Neuronal stem cell (in vitro differentiated cells): Measurements from ENCODE around the gene CDK17.
"Not testable (repeated sequence)": the region's sequence is repeated elsewhere in the genome, so short reads cannot be mapped to it uniquely, and the experiment has no call there.

Experiments used
- DNase-seq: peaks from one replicate; pipeline ENCODE4 v3.0.0-alpha.2; 2013; ENCODE audit warnings: low spot score
- H2AFZ ChIP-seq: one replicate; pipeline ENCODE4 v1.6.1; 2013; ENCODE audit warnings: mild to moderate bottlenecking, low read length, inconsistent platforms
- H2AK5ac ChIP-seq: 2 replicates; pipeline ENCODE4 v1.6.1; 2013; ENCODE audit warnings: low read depth, mild to moderate bottlenecking, inconsistent platforms, low read length, moderate library complexity, mixed read lengths
- H2BK120ac ChIP-seq: 2 replicates; pipeline ENCODE4 v1.6.1; 2013; ENCODE audit warnings: low read depth, mild to moderate bottlenecking, inconsistent platforms, low read length, moderate library complexity, mixed read lengths
- H2BK12ac ChIP-seq: one replicate; pipeline ENCODE4 v1.6.1; 2013; ENCODE audit warnings: low read length, inconsistent platforms
- H2BK15ac ChIP-seq: 2 replicates; pipeline ENCODE4 v1.6.1; 2013; ENCODE audit warnings: mild to moderate bottlenecking, low read length, inconsistent platforms, mixed read lengths
- H2BK5ac ChIP-seq: one replicate; pipeline ENCODE4 v1.6.1; 2013; ENCODE audit warnings: inconsistent platforms, mild to moderate bottlenecking, low read length, moderate library complexity
- H3K14ac ChIP-seq: one replicate; pipeline ENCODE4 v1.6.1; 2013; ENCODE audit warnings: low read length, inconsistent platforms
- H3K18ac ChIP-seq: 2 replicates; pipeline ENCODE4 v1.6.1; 2013; ENCODE audit warnings: low read length, inconsistent platforms
- H3K23ac ChIP-seq: 2 replicates; pipeline ENCODE4 v1.6.1; 2013; ENCODE audit warnings: low read depth, mild to moderate bottlenecking, mixed read lengths, low read length, inconsistent platforms; ENCODE audit not compliant: poor library complexity
- H3K27ac ChIP-seq: replicated peaks from 3 replicates; pipeline ENCODE4 v1.5.1; 2013; ENCODE audit warnings: low read length, inconsistent platforms
- H3K27me3 ChIP-seq, 3 experiments: 2 replicates each; pipeline ENCODE4 v1.6.1; 2013; ENCODE audit warnings: low read length in 3 of 3, mild to moderate bottlenecking in 2 of 3, inconsistent platforms in 1 of 3, low read depth in 1 of 3, mixed read lengths in 1 of 3, moderate library complexity in 1 of 3; ENCODE audit not compliant: control insufficient read depth in 3 of 3, insufficient read depth in 3 of 3
- H3K36me3 ChIP-seq, 2 donors: replicated peaks in 1 of 2; 2 replicates each; pipeline ENCODE4 v1.6.1; 2013; ENCODE audit warnings: low read length in 2 of 2; ENCODE audit not compliant: control insufficient read depth in 2 of 2, insufficient read depth in 2 of 2
- H3K4ac ChIP-seq: 2 replicates; pipeline ENCODE4 v1.6.1; 2013; ENCODE audit warnings: inconsistent platforms, mild to moderate bottlenecking, low read length, moderate library complexity
- H3K4me1 ChIP-seq, 2 donors: 1 replicate in 1 of 2; 2 replicates in 1 of 2; pipeline ENCODE4 v1.6.1; 2013; ENCODE audit warnings: low read length in 2 of 2, low read depth in 1 of 2; ENCODE audit not compliant: control insufficient read depth in 2 of 2, insufficient read depth in 1 of 2
- H3K4me2 ChIP-seq: one replicate; pipeline ENCODE4 v1.6.1; 2013; ENCODE audit warnings: mild to moderate bottlenecking, low read length, inconsistent platforms; ENCODE audit not compliant: insufficient read depth, poor library complexity, severe bottlenecking
- H3K4me3 ChIP-seq, 2 donors: 2 replicates each; pipeline ENCODE4 v1.5.1; 2013; ENCODE audit warnings: low read length in 2 of 2, mild to moderate bottlenecking in 2 of 2, inconsistent platforms in 1 of 2, moderate library complexity in 1 of 2
- H3K79me1 ChIP-seq: one replicate; pipeline ENCODE4 v1.6.1; 2013; ENCODE audit warnings: low read depth, mild to moderate bottlenecking, inconsistent platforms, low read length, moderate library complexity
- H3K9ac ChIP-seq: one replicate; pipeline ENCODE4 v1.6.1; 2013; ENCODE audit warnings: mild to moderate bottlenecking, low read depth, low read length, inconsistent platforms; ENCODE audit not compliant: poor library complexity
- H3K9me3 ChIP-seq, 2 donors: replicated peaks in 1 of 2; 2 replicates each; pipeline versions ENCODE3 to v1.6.1; 2013; ENCODE audit warnings: low read length in 2 of 2, mild to moderate bottlenecking in 2 of 2, inconsistent platforms in 1 of 2, low read depth in 1 of 2, mixed read lengths in 1 of 2, moderate library complexity in 1 of 2; ENCODE audit not compliant: control insufficient read depth in 2 of 2, insufficient read depth in 1 of 2
- H4K8ac ChIP-seq: one replicate; pipeline ENCODE4 v1.6.1; 2013; ENCODE audit warnings: low read depth, mild to moderate bottlenecking, inconsistent platforms, low read length, moderate library complexity
- H4K91ac ChIP-seq: one replicate; pipeline ENCODE4 v1.6.1; 2013; ENCODE audit warnings: low read length, low read depth, mild to moderate bottlenecking, inconsistent platforms; ENCODE audit not compliant: poor library complexity
- WGBS, 2 donors: extraction: QIAGEN DNeasy Blood & Tissue Kit; methylation state at CpG; one replicate each; pipeline ENCODE4 v1.1.7; 2013; ENCODE audit warnings: missing lambda C conversion rate in 2 of 2, mixed read lengths in 1 of 2; ENCODE audit not compliant: insufficient read length in 2 of 2, insufficient replicate concordance in 1 of 2; ENCODE audit errors: extremely low coverage in 2 of 2; 5-methylcytosine and 5-hydroxymethylcytosine counted together

The CDK17 gene

GRCh38 chr12:96404696-96405095 is 4.5 kb upstream of the CDK17 start:
- Histone ChIP-seq H3K9ac (no peak overlapping the region), H2BK5ac (no peak overlapping the region), H3K79me1 (no peaks in the 10 kb centered on the region), H2BK12ac (no peak overlapping the region), H2BK15ac (no peak overlapping the region), H3K23ac (no peak overlapping the region), H3K4me2 (no peak overlapping the region), H3K36me3 (no peaks in the 10 kb centered on the region), H3K9me3 (no peaks in the 10 kb centered on the region), H2AK5ac (no peak overlapping the region), H2AFZ (no peak overlapping the region), H3K4ac (no peak overlapping the region), H2BK120ac (no peak overlapping the region), H3K18ac (no peak overlapping the region), H3K4me3 (no peak overlapping the region), H3K14ac (no peak overlapping the region), H3K27ac (no peak overlapping the region), H3K4me1 (peaks cover 2 to 4% of the 10 kb centered on the region in 2 donors), H4K8ac (no peak overlapping the region), H4K91ac (no peak overlapping the region), H3K27me3 (no peaks in the 10 kb centered on the region)
- no CpG with 5 or more reads among the region's 3 CpGs for WGBS, 2 donors
- no peak for DNase-seq

GRCh38 chr12:96403870-96404269 is 3.6 kb upstream of the CDK17 start:
- Histone ChIP-seq H2BK5ac (no peak overlapping the region), H3K4ac (no peak overlapping the region), H3K4me1 (peaks cover 2 to 4% of the 10 kb centered on the region in 2 donors), H3K18ac (no peak overlapping the region), H3K27me3 (no peaks in the 10 kb centered on the region), H2BK12ac (no peak overlapping the region), H3K23ac (no peak overlapping the region), H3K14ac (no peak overlapping the region), H3K9me3 (no peaks in the 10 kb centered on the region), H3K27ac (no peak overlapping the region), H3K79me1 (peaks cover 2% of the 10 kb centered on the region), H3K4me2 (no peak overlapping the region), H2BK15ac (no peak overlapping the region), H3K36me3 (no peaks in the 10 kb centered on the region), H3K4me3 (no peak overlapping the region), H2AK5ac (no peak overlapping the region), H2AFZ (no peak overlapping the region), H2BK120ac (no peak overlapping the region), H4K8ac (no peak overlapping the region), H4K91ac (no peak overlapping the region), H3K9ac (no peak overlapping the region)
- no peak for DNase-seq
- no CpG with 5 or more reads among the region's 1 CpG for WGBS, 2 donors

- not testable (repeated sequence) for H3K14ac ChIP-seq, H2BK12ac ChIP-seq, H3K23ac ChIP-seq, H3K18ac ChIP-seq, H2BK120ac ChIP-seq, H2AK5ac ChIP-seq, H3K79me1 ChIP-seq, H3K36me3 ChIP-seq, H3K9me3 ChIP-seq, H2BK5ac ChIP-seq, H3K4me3 ChIP-seq, H4K91ac ChIP-seq, H3K27ac ChIP-seq, H3K4me2 ChIP-seq, H4K8ac ChIP-seq, H2BK15ac ChIP-seq, H2AFZ ChIP-seq, DNase-seq, H3K4me1 ChIP-seq, H3K27me3 ChIP-seq, H3K4ac ChIP-seq, H3K9ac ChIP-seq
- WGBS, 2 donors, result no CpG with 5 or more reads among the region's 8 CpGs
Observed at GRCh38 chr12:96402522-96402921, 2.3 kb upstream of the CDK17 start.

- Histone ChIP-seq H3K79me1 (peaks cover 2% of the 10 kb centered on the region), H2AK5ac (no peak overlapping the region), H2BK12ac (no peak overlapping the region), H3K18ac (no peak overlapping the region), H3K27me3 (no peaks in the 10 kb centered on the region), H3K23ac (no peak overlapping the region), H3K4me1 (peaks cover 4 to 7% of the 10 kb centered on the region in 2 donors), H3K14ac (no peak overlapping the region), H2BK120ac (no peak overlapping the region), H3K27ac (no peak overlapping the region), H3K9ac (no peak overlapping the region), H4K91ac (no peak overlapping the region), H4K8ac (no peak overlapping the region), H3K9me3 (no peaks in the 10 kb centered on the region), H2BK5ac (no peak overlapping the region), H3K4ac (no peak overlapping the region), H3K36me3 (no peaks in the 10 kb centered on the region), H3K4me3 (no peak overlapping the region), H2AFZ (peak overlapping the region; percentile 89), H3K4me2 (no peak overlapping the region), H2BK15ac (no peak overlapping the region)
- no peak for DNase-seq
- no CpG with 5 or more reads among the region's 6 CpGs for WGBS, 2 donors
Observed at GRCh38 chr12:96402061-96402460, 1.8 kb upstream of the CDK17 start.
